SH-SY5Y (cell line): Measurements from ENCODE around the gene WDR64.

ENCODE experiments used
- GATA2 ChIP-seq: IDR thresholded peaks from 2 replicates; pipeline ENCODE4 v1.6.1; 2011; ENCODE audit warnings: mild to moderate bottlenecking, low read depth, low read length
- GATA3 ChIP-seq: IDR thresholded peaks from 2 replicates; pipeline ENCODE4 v1.6.1; 2011; ENCODE audit warnings: low read depth, mild to moderate bottlenecking, low read length, moderate library complexity

Gene WDR64

GRCh38 chr1:241638909-241639622 lies 13.0 kb upstream of the WDR64 start:
- TF ChIP-seq GATA3 (no peak), GATA2 (no peak)

GRCh38 chr1:241639623-241640148 lies 12.4 kb upstream of the WDR64 start:
- TF ChIP-seq GATA2 (no peak), GATA3 (no peak)

GRCh38 chr1:241640149-241640866 lies 11.8 kb upstream of the WDR64 start, which contains the start of the genes CHML and OPN3:
TSS of gene CHML (minus strand) at chr1:241640369. CDS start at chr1:241635766, 4,603 bp downstream.
TSS of gene OPN3 (minus strand) at chr1:241640369. CDS start at chr1:241640254, 115 bp downstream.
- TF ChIP-seq GATA2 (no peak), GATA3 (no peak)

- TF ChIP-seq GATA3, result no peak
- no peak for TF ChIP-seq GATA2
These were observed 11.0 kb upstream of the WDR64 start for GRCh38 chr1:241640867-241641622.

- TF ChIP-seq GATA2 (no peak), GATA3 (no peak)
These were observed 10.1 kb upstream of the WDR64 start for GRCh38 chr1:241641773-241642592.

- TF ChIP-seq GATA2, result no peak
- no peak for TF ChIP-seq GATA3
These were observed 9.5 kb upstream of the WDR64 start for GRCh38 chr1:241642593-241642944.

- no peak for TF ChIP-seq GATA3
- TF ChIP-seq GATA2, result no peak
These were observed 7.8 kb upstream of the WDR64 start for GRCh38 chr1:241644259-241644658.

- TF ChIP-seq GATA3 (no peak), GATA2 (no peak)
These were observed 6.9 kb upstream of the WDR64 start for GRCh38 chr1:241645199-241645598.

- no peak for TF ChIP-seq GATA2
- no peak for TF ChIP-seq GATA3
These were observed 5.9 kb upstream of the WDR64 start for GRCh38 chr1:241646201-241646600.

GRCh38 chr1:241647658-241648057 lies 4.4 kb upstream of the WDR64 start:
- TF ChIP-seq GATA2 (no peak), GATA3 (no peak)

GRCh38 chr1:241648159-241648558 lies 3.9 kb upstream of the WDR64 start:
- no peak for TF ChIP-seq GATA2
- no peak for TF ChIP-seq GATA3

GRCh38 chr1:241654019-241654418 lies 1.9 kb downstream of the WDR64 start:
- no peak for TF ChIP-seq GATA2
- no peak for TF ChIP-seq GATA3

- TF ChIP-seq GATA3, result no peak
- TF ChIP-seq GATA2, result no peak
These were observed 2.6 kb downstream of the WDR64 start for GRCh38 chr1:241654641-241655040.
